ENCODE results near the gene THUMPD3. TPM values are rescaled to one million over a fixed set of nuclear protein-coding genes. Genes with fewer than 3 reads are reported as not detected.

Gene THUMPD3
- total and polyA plus RNA-seq, 11 donors: 25.3 to 65.5 (median 51.5) TPM

GRCh38 chr3:9347887-9348286 lies 15.0 kb upstream of the THUMPD3 start:
- Histone ChIP-seq H3K27ac (no peak overlapping the region), H3K4me1 (peaks cover 0 to 2% (median 0%) of the 10 kb centered on the region in 12 donors), H3K4me3 (no peak overlapping the region), H3K36me3 (peaks cover 0 to 10% (median 0%) of the 10 kb centered on the region in 9 donors), H3K9me3 (no peaks in the 10 kb centered on the region), H3K27me3 (no peaks in the 10 kb centered on the region)
- intact Hi-C loops (cut with DNase I): no loop called here
- DNase-seq (no peak), ATAC-seq (no peak)
- WGBS, 4 donors: 48 to 81% (median 50%) methylated on average over 2 of the region's 2 CpGs
- TF ChIP-seq POLR2A (IDR thresholded peaks at IDR 0.05): no peak
- TF ChIP-seq, protein P1, sequence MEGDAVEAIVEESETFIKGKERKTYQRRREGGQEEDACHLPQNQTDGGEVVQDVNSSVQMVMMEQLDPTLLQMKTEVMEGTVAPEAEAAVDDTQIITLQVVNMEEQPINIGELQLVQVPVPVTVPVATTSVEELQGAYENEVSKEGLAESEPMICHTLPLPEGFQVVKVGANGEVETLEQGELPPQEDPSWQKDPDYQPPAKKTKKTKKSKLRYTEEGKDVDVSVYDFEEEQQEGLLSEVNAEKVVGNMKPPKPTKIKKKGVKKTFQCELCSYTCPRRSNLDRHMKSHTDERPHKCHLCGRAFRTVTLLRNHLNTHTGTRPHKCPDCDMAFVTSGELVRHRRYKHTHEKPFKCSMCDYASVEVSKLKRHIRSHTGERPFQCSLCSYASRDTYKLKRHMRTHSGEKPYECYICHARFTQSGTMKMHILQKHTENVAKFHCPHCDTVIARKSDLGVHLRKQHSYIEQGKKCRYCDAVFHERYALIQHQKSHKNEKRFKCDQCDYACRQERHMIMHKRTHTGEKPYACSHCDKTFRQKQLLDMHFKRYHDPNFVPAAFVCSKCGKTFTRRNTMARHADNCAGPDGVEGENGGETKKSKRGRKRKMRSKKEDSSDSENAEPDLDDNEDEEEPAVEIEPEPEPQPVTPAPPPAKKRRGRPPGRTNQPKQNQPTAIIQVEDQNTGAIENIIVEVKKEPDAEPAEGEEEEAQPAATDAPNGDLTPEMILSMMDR (IDR thresholded peaks at IDR 0.05): no peak

- intact Hi-C loops (cut with DNase I): loop anchor here in 5 of 10 donors (5.0 to 10.0 kb wide), 3 partner anchors 73 to 305 kb away; no protein-coding TSS in a partner anchor
- Histone ChIP-seq H3K27ac (no peak overlapping the region), H3K36me3 (peaks cover 0 to 10% (median 0%) of the 10 kb centered on the region in 9 donors), H3K4me3 (no peak overlapping the region), H3K4me1 (peaks cover 0 to 8% (median 0%) of the 10 kb centered on the region in 12 donors), H3K9me3 (no peaks in the 10 kb centered on the region), H3K27me3 (no peaks in the 10 kb centered on the region)
- TF ChIP-seq, protein P1 (IDR thresholded peaks at IDR 0.05): no peak
- TF ChIP-seq POLR2A (IDR thresholded peaks at IDR 0.05): no peak
- 31 to 60% (median 39%) methylated on average over 2 of the region's 2 CpGs for WGBS, 4 donors
- ATAC-seq (no peak), DNase-seq (no peak)
These were observed 13.3 kb upstream of the THUMPD3 start for GRCh38 chr3:9349321-9350117.

- no peak for TF ChIP-seq POLR2A (IDR thresholded peaks at IDR 0.05)
- TF ChIP-seq, protein P1 (IDR thresholded peaks at IDR 0.05): no peak
- Histone ChIP-seq H3K36me3 (peaks cover 0 to 10% (median 0%) of the 10 kb centered on the region in 9 donors), H3K9me3 (no peaks in the 10 kb centered on the region), H3K27ac (no peak overlapping the region), H3K4me1 (peaks cover 0 to 8% (median 0%) of the 10 kb centered on the region in 12 donors), H3K27me3 (no peaks in the 10 kb centered on the region), H3K4me3 (no peak overlapping the region)
- intact Hi-C loops (cut with DNase I): loop anchor here in 5 of 10 donors (5.0 to 10.0 kb wide), 3 partner anchors 71 to 303 kb away; no protein-coding TSS in a partner anchor
- no peak for ATAC-seq
- DNase-seq: no peak
- 50 to 72% (median 62%) methylated on average over 3 of the region's 3 CpGs for WGBS, 4 donors
These were observed 11.1 kb upstream of the THUMPD3 start for GRCh38 chr3:9351709-9352126.
